Activated naive CD4-positive, alpha-beta T cell treated with anti-CD3 and anti-CD28 coated beads, Interleukin-2, amount 50 U/mL, for 16 hours (primary cell): ENCODE measurements around the gene MRRF.
A peak's percentile ranks its signal among the peaks of the same experiment; 100 is the strongest.

Source experiments
- DNase-seq: peaks from one replicate; pipeline ENCODE4 v3.0.0-alpha.2; 2020

The MRRF gene

DNA sequence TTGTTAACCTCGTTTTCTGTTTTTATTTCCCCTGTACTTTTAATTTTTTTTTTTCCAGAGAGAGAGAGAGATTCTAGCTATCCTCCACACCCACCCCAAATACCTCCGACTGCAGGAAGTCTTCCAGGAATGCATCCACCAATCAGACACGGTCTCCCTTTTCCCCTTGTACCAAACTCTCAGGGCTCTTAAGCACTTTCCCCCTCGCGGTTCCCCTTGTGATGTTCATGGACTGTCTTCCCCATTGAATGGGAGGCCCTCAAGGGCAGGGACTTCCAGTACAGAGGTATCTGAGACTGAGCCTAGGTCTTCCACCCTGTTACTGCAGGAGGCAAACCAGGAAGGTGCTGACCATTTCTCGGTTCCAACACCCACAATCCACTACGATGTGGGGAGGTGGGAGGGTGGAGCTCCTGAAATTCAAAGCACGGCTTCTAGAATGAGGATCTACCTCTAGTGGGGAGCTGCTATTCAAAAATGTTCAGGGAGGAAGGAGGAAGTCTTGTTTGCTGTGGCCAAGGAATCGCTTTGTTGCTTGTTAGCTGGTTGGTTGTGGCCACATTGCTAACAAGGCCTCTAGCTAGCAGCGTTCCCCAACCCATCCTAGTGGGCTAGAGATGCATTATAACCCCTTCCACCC is 68.6 kb downstream of the MRRF start:
- no peak for DNase-seq

- DNase-seq = no peak
Observed at GRCh38 chr9:122334916-122335315, 70.2 kb downstream of the MRRF start.

DNA sequence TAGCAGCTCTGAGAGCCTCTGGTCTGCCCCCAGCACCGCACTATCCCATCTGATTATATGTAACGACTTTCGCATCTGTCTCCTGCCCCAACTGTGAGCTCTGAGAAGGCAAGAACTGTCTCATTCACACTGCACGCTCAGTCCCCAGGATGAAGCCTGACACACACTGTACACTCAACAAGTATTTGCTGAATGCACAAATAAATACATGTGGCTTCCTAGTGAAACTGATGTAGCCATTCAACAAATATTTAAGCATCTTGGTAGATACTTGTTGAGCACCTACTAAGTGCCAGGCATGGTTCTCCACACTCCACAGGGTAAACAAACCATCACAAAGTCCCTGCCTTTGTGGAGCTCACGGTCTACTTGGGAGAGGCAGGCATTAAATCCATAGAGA is 71.5 kb downstream of the MRRF start:
- DNase-seq = no peak

GRCh38 chr9:122336866-122337555 is 72.3 kb downstream of the MRRF start:
- no peak for DNase-seq

- no peak for DNase-seq
Observed at GRCh38 chr9:122337556-122337929, 72.9 kb downstream of the MRRF start.

DNA sequence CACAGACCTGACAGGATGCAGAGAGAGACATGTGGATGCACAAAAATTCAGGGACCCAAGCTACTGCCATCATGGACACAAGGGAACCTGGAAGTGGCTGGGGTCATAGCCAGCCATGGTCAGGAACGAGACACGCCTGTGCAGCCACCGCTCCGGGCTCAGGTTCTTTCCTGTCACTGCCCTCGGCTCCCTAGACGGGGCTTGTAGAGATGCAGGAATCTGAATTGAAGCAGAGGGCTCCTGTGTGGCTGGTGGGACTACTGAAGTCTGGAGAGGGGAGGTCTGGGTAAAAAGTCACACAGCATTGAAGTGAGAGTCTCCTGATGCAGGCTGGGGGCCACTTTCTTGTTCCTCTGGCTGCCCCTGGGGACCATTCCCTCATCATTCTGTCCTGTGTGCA is 73.9 kb downstream of the MRRF start:
- DNase-seq = no peak

DNA sequence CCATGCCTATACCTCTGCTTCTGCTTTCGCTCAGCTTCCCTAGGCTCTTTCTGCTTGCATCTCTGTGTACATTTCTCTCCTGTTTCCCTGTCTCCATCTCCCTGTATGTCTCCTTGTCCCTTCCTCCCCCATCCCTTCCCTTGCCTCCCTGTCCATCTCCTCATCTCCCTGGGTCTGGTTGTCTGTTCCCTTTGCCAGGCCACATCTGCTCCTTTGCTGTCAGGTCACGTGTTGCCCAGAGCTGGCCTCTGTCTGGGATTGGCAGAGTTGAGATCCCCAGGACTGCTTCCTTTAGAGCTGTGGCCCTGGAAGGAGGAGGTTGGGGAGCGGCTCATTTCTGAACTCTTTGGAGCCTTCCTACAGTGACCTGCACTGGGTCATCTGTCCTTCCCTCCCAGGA is 74.3 kb downstream of the MRRF start:
- no peak for DNase-seq

DNA sequence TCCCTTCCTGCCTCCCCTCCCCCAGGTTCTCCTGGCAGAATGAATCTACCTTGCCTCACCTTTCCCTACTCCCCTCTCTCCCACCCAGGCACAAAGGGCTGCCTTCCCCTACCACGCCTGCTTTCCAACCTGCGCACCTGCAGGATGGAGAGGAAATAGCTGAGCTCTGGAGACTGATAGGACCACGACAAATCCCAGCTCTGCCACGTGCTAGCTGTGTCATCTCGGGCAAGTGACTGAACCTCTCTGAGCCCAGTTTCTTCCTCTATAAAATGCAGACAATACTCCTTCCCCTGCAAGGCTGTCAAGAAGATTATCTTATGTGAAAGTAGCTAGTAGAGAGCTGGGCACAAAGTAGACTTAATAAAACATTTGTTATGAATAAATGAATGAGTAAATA is 74.9 kb downstream of the MRRF start:
- no peak for DNase-seq

- DNase-seq = no peak
Observed at GRCh38 chr9:122340161-122340560, 75.5 kb downstream of the MRRF start.

DNA sequence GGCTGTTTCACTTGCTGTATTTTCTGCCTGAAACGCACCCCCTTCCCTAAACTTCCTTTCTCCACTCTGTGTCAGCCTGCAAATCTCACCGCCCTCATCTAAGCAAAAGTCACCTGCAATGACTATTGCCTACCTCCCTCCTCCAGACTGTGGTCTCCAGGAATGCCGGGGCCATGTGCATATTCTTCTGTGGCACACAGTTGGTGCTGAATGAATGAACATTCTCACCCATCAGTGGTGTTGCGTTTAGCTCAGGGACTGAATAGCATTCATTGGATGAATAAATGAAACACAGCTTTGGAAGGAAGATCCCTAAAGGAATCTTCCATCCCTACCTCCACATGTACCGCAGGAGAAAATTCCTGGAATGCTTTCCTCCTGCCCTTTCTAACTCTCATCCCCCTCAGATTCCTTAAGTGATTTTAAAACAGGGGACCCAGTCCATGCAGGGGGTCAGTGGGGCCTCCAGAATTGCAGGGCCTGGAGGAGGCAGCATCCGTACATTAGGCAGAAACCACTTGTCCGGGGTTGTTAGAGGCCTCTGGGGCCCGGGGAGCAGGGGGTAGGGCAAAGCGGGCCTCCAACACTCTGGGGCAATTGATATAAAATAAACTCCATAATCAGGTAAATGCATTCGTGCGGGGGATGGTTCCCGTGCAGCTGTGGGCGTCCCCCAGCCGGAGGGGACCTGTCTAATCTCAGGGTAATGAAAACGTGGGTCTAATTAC is 77.8 kb downstream of the MRRF start:
- DNase-seq = no peak

DNA sequence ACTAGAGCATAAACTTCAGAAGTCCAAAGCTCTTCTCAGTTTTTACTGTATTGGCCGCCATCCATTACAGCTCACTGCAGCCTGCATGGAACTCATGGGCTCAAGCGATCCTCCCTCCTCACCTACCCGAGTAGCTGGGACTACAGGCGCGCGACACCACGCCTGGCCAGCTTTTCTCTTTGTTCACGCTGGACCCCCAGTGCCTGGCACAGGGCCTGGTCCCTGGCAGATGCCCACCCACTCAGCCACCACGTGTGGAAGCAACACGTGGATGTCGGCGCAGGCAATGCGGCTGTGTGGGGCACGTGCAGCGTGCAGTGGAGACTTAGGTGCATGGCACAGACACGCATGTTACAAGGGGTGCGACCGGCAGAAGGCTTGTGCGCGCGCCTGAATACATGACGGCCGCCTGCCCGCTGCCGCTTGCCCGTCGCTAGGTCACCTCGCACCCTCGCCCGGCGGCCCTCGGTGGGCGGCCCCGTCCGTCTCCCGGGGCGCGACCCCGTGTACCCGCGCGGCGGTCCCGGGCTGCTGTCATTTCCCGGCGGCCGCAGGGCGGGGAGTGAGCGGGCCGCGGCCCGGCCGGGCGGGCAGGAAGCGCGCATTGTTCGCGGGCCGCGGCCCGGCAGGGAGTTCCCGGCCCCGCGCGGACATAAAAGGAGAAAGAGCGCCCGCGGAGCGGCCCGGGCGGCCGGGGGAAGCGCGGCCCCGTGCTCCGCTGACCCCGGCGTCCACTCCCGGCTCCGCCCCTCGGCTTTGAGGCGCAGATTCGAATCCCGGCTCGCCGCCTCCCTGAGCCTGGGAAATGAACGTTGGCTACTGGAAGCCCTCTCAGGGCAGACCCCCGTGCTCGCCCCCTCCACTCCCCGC is 82.0 kb downstream of the MRRF start:
- peak; percentile 21 for DNase-seq

DNA sequence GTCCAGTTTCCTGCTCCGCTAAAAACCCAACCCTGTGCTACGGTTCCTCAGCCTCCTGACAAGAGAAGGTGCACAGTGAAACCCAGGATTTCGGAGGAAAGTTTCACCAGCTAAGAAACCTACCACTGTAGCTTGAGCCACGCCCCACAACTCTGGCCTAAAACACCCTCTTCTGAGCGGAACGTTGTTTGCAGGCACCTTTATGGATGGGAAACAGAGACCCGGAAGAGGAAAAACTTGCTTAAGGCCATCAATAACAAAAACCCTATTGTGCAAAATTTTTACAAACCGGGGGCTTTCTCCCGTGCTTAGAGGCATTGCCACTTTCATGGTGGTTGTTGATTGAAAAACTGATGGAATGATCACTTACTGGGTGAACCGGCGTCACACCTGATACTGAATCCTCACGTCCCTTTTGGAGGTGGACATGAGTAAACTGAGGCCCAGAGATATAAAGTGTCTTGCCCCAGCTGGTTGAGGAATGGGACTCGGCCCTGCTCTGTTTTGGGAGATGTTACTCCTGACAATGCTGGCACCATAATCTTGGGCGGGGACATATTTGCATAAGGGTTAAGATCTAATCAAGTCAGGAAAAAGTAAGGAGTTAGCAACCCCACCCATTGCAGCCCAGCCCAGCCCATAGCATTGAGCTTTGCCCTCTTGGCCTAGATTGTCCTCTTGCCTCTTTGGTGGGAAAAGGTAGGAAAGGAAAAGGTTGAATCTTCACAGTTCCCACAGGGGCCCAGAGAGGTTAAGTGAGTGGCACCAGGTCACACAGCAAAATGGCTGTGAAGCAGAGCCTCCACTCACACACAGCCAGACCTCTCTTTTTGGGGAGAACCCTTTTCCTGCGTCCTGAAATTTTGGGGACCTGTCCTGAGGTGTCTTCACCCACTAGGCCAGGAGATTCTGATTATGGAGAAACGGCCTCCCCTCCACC is 82.9 kb downstream of the MRRF start:
- DNase-seq = peak; percentile 23

DNA sequence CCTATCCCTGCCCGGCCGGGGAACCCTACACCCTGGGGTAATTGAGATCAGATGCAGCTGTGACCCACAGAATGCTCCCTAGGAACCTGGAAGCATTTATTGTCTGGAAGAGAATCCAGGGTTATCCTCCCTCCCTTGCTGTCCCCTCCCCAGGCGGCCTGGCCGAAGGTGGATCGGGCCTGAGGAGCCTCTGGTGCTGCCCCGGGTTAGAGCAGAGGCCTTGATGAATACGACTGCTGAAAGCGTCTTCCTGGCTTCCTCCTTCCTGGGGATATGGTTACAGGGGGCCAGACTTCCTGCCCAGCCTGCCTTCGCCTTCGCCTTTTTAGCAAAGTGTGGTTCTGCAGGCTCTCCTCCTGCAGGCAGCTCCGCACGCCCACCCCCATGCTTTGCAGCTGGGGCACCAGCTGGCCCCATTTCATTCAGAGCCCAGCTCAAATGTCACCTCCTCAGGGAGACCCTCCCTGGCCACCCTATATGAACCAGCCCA is 83.7 kb downstream of the MRRF start:
- DNase-seq = no peak

DNA sequence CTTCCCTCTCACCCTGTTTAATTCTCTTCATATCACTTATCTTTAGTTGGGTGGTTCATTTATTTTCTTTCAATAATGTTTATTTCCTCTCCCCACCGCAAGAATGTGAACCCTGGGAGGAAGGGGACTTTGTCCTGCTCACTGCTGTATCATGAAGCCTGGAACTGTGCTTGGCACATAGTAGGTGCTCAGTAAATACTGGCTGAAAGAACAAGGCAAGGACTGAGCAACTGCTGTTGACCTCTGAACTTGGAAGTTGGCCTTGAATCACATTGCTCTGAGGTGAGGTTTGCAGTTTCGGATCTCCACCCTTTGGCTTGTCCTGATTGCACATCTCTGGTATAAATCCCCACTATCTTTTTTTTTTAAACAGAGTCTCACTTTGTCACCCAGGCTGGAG is 84.1 kb downstream of the MRRF start:
- DNase-seq = no peak

- no peak for DNase-seq
Observed at GRCh38 chr9:122349201-122349600, 84.5 kb downstream of the MRRF start.

GRCh38 chr9:122350577-122351355 is 86.1 kb downstream of the MRRF start:
- DNase-seq = peak; percentile 76

- DNase-seq = no peak
Observed at GRCh38 chr9:122354536-122355199, 90.0 kb downstream of the MRRF start.

- no peak for DNase-seq
Observed at GRCh38 chr9:122355336-122355875, 90.7 kb downstream of the MRRF start.

- no peak for DNase-seq
Observed at GRCh38 chr9:122356627-122357026, 91.9 kb downstream of the MRRF start.

GRCh38 chr9:122360891-122361290 is 96.2 kb downstream of the MRRF start:
- no peak for DNase-seq
